ENCODE measurements around the gene DNAJC4. TPM values are rescaled to one million over a fixed set of nuclear protein-coding genes. Genes with fewer than 3 reads are reported as not detected.

DNAJC4 gene
- total and polyA plus RNA-seq, 9 of the 15 experiments (the other 6 are each of a cell fraction or from before 2014, with no cell fraction given), result 4.0 to 32.6 (median 19.9) TPM

DNA sequence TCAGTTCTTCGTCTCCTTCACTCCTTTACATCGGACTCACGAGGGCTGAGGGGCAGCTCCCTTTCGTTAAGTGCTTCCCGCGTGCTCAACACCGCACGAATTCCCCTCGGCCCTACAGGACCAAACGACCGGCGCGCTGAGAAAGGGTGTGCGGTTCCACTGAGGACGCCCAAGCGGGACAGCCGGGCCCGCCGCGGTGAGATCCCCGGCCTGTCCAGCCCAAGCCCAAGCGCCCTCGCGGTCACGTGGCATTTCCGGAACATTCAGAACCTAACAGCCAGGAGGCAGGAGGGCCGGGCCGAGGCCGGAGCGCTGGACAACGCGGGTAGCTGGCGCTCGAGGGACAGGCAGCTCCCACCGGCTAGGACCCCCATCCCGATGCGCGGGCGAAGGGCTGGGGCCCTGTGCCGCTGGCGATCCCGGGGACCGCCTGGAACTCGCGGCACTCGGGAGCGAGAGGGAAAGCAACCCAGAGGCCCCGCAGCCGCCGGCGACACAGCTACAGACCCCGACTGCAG lies 45.1 kb upstream of the DNAJC4 start (continued):
- TF ChIP-seq, protein P1, sequence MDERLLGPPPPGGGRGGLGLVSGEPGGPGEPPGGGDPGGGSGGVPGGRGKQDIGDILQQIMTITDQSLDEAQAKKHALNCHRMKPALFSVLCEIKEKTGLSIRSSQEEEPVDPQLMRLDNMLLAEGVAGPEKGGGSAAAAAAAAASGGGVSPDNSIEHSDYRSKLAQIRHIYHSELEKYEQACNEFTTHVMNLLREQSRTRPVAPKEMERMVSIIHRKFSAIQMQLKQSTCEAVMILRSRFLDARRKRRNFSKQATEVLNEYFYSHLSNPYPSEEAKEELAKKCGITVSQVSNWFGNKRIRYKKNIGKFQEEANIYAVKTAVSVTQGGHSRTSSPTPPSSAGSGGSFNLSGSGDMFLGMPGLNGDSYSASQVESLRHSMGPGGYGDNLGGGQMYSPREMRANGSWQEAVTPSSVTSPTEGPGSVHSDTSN (CRISPR knock-in tag; IDR thresholded peaks at IDR 0.05; ENCODE audit: low read depth), result no peak
- TF ChIP-seq, protein P1 (tag; conservative IDR thresholded peaks at IDR 0.05; ENCODE audit: low read depth), result no peak
- peak; percentile 52; the same call in 1 of the 2 replicates for TF ChIP-seq E2F3 (CRISPR knock-in tag; IDR thresholded peaks at IDR 0.05)
- TF ChIP-seq ASH1L (IDR thresholded peaks at IDR 0.05; ENCODE audit: borderline replicate concordance, low read depth, partially characterized antibody), result no peak
- TF ChIP-seq, protein P2, sequence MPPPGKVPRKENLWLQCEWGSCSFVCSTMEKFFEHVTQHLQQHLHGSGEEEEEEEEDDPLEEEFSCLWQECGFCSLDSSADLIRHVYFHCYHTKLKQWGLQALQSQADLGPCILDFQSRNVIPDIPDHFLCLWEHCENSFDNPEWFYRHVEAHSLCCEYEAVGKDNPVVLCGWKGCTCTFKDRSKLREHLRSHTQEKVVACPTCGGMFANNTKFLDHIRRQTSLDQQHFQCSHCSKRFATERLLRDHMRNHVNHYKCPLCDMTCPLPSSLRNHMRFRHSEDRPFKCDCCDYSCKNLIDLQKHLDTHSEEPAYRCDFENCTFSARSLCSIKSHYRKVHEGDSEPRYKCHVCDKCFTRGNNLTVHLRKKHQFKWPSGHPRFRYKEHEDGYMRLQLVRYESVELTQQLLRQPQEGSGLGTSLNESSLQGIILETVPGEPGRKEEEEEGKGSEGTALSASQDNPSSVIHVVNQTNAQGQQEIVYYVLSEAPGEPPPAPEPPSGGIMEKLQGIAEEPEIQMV (tag; conservative IDR thresholded peaks at IDR 0.05; ENCODE audit: low read depth), result no peak
- TF ChIP-seq TBP (optimal IDR thresholded peaks at IDR 0.05; ENCODE audit: low read depth, low read length), result peak; percentile 96
- no peak for TF ChIP-seq BCL6 (CRISPR knock-in tag; IDR thresholded peaks at IDR 0.05)
- TF ChIP-seq MTF1 (CRISPR knock-in tag; IDR thresholded peaks at IDR 0.05; ENCODE audit: borderline replicate concordance), result peak; percentile 60; the same call in 1 of the 2 replicates
- no peak for TF ChIP-seq ZNF780A (CRISPR knock-in tag; IDR thresholded peaks at IDR 0.05)
- TF ChIP-seq, protein P3, sequence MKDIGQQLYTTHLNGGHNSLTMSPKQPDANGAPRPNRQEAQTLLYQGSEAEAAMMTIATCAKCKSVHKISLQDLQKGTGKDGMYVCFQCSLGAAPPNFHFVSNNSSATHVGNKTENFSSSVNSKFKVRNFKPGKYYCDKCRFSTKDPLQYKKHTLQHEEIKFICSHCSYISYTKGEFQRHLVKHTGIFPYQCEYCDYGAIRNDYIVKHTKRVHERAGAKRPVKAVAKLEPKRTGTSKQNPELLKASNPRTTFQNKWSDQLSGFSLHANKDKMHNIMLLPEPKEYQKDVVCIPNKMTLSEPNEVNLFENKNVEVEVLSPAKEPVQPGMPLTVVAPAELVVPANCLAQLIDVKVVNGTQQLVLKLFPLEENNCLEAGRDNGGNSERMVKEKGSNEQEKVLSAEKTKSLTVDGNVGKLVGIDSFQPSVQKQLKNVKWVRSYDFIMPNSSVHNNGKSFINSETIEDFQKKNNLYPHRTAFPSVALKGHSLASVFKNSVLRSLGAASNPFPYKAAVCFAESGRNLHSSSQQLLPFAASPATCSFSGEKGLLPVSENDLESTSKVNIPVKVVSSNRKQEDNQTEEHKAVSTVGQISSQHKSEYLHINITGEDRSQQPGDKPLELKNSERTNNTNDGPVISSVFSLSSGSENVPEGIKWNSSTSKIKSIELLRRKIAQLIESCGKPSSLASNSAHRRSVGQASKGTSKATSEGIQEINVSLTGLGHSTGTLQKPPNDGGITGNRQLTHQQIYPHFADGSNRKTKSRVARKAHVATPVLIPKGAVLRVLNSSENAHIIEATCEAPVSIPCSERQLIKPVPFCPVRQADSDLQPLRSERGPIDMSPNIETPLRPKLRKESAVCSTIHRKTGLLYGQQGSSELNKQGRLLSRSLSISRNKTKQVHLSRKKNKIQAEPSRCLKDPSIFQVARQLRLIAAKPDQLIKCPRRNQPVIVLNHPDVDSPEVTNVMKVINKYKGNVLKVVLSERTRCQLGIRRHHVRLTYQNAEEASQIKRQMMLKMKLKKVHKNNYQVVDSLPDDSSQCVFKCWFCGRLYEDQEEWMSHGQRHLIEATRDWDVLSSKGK (CRISPR knock-in tag; IDR thresholded peaks at IDR 0.05), result no peak
- TF ChIP-seq, protein P4, sequence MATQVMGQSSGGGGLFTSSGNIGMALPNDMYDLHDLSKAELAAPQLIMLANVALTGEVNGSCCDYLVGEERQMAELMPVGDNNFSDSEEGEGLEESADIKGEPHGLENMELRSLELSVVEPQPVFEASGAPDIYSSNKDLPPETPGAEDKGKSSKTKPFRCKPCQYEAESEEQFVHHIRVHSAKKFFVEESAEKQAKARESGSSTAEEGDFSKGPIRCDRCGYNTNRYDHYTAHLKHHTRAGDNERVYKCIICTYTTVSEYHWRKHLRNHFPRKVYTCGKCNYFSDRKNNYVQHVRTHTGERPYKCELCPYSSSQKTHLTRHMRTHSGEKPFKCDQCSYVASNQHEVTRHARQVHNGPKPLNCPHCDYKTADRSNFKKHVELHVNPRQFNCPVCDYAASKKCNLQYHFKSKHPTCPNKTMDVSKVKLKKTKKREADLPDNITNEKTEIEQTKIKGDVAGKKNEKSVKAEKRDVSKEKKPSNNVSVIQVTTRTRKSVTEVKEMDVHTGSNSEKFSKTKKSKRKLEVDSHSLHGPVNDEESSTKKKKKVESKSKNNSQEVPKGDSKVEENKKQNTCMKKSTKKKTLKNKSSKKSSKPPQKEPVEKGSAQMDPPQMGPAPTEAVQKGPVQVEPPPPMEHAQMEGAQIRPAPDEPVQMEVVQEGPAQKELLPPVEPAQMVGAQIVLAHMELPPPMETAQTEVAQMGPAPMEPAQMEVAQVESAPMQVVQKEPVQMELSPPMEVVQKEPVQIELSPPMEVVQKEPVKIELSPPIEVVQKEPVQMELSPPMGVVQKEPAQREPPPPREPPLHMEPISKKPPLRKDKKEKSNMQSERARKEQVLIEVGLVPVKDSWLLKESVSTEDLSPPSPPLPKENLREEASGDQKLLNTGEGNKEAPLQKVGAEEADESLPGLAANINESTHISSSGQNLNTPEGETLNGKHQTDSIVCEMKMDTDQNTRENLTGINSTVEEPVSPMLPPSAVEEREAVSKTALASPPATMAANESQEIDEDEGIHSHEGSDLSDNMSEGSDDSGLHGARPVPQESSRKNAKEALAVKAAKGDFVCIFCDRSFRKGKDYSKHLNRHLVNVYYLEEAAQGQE (IDR thresholded peaks at IDR 0.05; ENCODE audit: borderline replicate concordance), result peak; percentile 58
- TF ChIP-seq, protein P4 (CRISPR knock-in tag; IDR thresholded peaks at IDR 0.05; ENCODE audit: low read depth), result peak; percentile 75
